NCI-H510A treated with DMSO at 0.1 percent for 48 hours (cell line): Measurements from ENCODE around the gene WDR70.
"Not testable (repeated sequence)": the region's sequence is repeated elsewhere in the genome, so short reads cannot be mapped to it uniquely, and the experiment has no call there.

Experiments
- DNase-seq: peaks from one replicate; lab custom pipeline; 2025; lab: John Stamatoyannopoulos, UW

Gene WDR70

GRCh38 chr5:37685211-37685610 is 306.1 kb downstream of the WDR70 start:
- no peak for DNase-seq

DNA sequence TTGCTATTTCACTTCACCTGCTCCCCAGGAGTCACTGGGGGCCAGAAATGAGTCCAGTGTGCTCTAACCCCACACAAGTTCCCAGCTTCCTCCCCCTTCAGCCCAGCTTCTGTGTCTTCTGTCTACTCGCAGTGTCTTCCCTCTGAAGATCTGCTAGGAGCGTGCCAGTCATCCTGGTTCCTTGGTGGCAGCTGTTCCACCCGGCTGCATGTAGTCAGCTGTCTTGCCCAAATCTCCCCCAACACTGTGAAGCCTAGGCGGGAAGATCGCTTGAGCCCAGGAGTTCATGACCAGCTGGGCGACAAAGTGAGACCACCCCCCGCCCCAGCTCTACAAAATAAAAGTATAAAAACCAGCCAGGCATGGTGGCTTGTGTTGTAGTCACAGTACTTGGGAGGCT is 306.7 kb downstream of the WDR70 start:
- no peak for DNase-seq

GRCh38 chr5:37688925-37689324 is 309.8 kb downstream of the WDR70 start:
- not testable (repeated sequence) for DNase-seq

DNA sequence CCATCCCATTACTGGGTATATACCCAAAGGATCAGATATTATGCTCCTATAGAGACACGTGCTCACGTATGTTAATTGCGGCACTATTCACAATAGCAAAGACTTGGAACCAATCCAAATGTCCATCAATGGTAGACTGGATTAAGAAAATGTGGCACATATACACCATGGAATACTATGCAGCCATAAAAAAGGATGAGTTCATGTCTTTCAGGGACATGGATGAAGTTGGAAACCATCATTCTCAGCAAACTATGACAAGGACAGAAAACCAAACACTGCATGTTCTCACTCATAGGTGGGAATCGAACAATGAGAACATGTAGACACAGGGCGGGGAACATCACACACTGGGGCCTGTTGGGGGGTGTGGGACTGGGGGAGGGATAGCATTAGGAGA is 315.2 kb downstream of the WDR70 start:
- not testable (repeated sequence) for DNase-seq

DNA sequence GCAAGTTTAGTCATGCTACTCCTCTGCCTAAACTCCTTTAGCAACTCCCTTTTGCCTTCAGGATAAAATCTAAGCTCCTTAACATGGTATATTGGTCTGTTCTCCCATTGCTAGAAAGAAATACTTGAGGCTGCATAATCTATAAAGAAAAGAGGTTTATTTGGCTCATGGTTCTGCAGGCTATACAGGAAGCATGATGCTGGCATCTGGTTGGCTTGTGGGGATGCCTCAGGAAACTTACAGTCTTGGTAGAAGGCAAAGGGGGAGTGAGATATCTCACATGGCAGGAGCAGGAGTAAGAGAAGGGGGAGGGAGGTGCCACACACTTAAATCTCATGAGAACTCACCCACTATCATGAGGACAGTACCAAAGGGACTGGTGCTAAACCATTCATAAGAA is 315.7 kb downstream of the WDR70 start:
- no peak for DNase-seq

GRCh38 chr5:37695647-37696046 is 316.5 kb downstream of the WDR70 start:
- no peak for DNase-seq

DNA sequence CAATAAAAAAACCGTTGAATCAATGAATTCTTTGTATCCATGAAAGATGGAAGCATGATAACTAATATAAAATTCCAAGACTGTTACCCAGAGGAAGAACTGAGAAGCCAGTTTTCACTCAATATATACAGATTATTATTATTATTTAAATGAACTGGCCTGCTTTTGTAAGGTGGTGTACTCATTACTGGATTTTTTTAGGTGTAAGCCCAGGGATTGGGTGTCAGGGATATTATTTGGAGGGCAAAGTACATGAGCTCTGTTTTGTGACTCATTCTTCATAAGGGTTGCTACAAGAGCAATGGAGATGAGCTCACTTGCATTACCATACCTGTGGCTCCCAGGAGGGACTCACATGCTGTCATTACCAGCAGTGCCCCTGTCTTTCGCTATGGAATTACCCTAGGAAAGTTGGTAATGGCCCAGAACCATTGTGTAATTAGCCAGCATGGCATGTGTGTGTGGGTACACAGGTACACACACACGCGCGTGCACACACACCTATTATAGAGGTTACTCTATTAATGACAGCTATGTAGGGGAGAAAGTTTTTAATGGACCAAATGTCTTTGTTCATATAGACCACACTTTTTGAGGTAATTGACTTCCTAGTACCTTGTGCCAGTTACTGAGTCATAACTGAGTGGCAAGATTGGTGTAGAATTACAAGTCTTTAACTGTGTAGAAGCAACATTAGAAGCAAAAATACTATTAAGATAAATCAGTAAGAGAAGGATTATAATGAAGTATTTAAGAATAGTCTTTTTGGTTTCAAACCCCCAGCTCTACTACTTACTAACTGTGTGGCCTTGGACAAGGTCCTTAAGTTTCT is 317.3 kb downstream of the WDR70 start:
- no peak for DNase-seq

- no peak for DNase-seq
Measured at GRCh38 chr5:37701868-37702267, 322.8 kb downstream of the WDR70 start.

DNA sequence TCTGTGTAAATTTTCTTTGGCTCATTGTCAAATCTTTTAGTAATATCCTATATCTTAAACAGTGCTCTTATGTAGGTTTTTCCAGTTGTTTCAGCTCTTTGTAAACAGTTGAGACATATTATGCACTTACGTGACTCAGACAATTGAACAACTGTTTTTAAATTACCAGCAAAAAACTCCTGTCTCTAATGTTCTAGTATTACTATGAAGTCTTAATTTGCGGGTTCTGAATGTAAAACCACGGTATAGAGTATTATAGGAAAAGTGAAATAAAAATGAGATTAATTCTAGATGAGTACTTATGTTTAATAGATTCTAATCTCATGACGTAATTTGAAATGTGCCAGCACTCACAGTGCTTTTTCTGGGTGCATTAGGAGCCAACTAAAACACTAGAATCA is 324.7 kb downstream of the WDR70 start:
- no peak for DNase-seq

DNA sequence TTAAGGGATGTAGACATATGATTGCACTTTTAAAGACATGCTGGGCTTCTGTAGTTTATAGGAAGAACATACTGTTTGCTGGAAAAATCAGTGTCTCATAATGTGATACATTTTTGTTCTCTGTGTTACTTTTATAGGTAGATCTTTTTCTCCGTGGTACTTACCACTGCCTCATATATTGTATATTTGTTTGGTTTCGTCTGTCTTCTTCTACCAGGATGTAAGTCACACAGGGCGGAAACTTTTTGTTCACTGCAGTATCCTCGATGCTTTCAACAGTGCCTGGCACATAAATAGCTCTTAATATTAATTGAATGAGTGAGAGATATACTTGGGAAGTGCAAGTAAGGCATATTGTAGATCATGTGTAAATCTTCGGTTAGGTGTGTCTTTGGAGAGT is 325.3 kb downstream of the WDR70 start:
- no peak for DNase-seq

- DNase-seq: no peak
Measured at GRCh38 chr5:37709020-37709419, 329.9 kb downstream of the WDR70 start.

DNA sequence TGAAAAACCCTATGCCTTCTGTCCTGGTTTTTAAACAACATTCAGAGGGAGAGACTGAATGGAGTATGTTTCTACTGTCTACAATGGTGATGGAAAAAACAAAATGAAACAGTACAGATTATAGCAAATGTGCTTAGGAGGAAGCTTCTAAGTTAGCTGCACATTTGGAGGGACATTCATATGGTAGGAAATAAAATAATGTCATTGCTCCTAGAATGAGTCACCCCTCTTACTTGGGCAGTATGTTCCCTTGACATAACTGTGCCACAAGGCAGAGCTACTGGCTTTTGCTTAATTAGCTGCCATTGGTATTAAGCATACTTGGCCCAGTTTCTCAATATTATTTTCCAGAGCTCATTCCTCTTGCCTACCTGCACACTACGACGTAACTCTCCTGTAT is 331.8 kb downstream of the WDR70 start:
- DNase-seq: no peak

DNA sequence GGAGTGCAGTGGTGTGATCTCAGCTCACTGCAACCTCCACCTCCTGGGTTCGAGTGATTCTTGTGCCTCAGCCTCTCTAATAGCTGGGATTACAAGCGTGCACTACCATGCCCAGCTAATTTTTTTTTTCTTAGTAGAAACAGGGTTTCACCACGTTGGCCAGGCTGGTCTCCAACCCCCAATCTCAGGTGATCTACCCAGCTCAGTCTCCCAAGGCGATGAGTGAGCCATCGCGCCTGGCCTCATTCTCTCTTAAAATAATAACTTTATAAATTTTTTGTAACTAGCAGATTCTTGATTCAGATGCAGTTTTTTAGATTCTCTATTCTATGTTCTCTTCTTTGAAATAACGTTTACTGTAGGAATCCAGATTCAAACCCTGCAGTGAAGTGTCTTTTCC is 333.6 kb downstream of the WDR70 start:
- DNase-seq: no peak

GRCh38 chr5:37714756-37715155 is 335.6 kb downstream of the WDR70 start:
- DNase-seq: no peak

GRCh38 chr5:37715361-37715760 is 336.2 kb downstream of the WDR70 start:
- no peak for DNase-seq

GRCh38 chr5:37715992-37716391 is 336.9 kb downstream of the WDR70 start:
- no peak for DNase-seq

DNA sequence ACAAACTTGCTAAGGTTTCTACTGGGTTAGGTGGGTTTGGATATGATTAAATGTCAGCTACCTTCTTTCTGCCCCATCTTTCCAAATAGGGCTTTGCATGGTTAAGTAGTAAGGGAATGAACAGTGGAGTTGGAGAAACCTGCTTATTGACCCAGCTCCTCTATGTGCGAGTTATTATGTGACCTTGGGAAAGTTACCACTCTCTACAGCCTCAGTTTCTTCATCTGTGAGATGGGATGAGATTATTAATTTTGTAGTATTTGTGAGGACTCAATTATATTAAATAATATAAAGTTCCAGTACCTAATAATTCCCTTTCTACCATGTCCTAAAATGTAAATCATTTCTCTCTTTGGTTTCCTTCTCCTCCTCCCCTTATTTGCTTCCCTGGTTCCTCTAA is 337.3 kb downstream of the WDR70 start:
- DNase-seq: no peak

DNA sequence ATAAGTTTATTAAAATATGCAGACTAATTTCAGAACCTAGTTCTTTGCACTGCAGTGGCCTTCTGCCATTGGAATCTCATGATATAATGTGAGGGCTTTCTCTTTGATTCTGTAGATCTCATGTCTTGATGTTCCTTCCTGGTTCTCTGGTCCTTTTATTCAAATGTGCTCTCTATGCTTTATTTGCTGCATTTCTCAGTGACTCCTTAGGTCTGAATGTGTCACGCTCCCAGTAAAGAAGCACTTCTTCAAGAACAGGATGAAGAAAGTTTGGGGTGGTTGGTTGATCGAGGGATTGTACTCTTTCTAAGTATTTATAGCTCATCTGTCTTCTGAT is 338.1 kb downstream of the WDR70 start:
- DNase-seq: no peak

DNA sequence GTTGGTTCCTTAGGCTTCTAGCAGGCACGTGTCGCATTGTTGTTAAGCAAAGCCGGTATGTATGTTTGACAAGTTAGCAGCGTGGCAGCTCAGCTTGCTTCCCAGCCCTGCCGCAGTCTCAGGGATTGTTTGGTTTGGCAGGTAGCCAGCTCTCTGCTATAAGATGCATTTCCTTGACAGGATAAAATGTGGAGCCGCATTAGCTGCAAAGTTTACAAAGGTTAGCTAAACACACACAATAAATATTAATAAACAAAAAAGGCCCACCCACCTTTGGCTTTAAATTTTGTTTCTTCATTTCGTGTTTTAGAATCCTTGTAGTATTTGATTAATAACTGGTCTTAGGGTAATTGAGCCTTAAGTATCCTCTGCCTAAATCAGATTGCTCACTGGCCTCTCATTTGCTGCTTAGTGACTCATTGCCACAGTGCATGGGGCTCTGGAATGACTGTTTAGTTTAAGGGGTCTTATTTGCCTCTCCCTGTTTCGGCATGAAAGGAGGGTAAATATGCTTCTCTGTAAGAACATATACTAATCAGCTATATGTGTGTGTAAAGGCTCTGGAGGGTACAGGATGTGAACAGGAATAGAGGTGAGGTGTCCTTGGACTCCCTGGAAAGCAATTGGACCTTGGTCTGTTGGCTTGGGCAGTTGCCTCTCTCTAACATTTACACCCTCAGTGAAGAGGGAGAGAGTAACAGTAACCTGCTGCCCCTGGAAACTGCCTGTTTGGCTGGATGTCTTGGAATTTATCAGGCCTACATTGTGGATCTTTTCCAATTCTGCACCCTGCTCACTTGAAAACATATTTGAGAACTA is 338.7 kb downstream of the WDR70 start:
- peak; percentile 97 for DNase-seq

GRCh38 chr5:37720550-37720952 is 341.4 kb downstream of the WDR70 start:
- no peak for DNase-seq

DNA sequence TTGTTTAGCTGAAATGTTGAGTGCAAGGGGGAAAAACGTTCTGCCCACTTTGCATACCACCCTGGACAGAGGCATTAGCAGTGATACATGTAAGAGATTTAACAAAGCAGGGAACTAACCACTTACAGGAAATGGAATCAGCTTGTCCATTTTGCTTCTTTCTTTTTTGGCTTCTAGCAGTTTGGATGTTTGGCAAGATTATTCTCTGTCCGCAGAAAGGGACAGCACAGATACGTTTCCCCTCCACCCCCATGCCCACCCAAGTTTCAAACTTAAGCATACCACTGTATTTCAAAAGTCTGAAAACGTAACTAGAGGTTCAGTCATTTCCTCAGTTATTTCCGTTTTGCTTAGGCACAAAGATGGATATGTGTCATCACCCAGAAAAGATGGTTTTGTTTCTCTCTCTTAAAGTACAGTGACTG is 342.3 kb downstream of the WDR70 start:
- DNase-seq: no peak

GRCh38 chr5:37722236-37723161 is 343.4 kb downstream of the WDR70 start:
- DNase-seq: no peak
